HS-5 (cell line): ENCODE data around the gene SRMS.

Source experiments
- DNase-seq: peaks from one replicate; pipeline ENCODE4 v3.0.0-alpha.2; 2012; ENCODE audit warnings: low read depth

SRMS gene

GRCh38 chr20:63538204-63539091, 9.1 kb downstream of the SRMS start:
- no peak for DNase-seq

GRCh38 chr20:63537525-63538203, 9.9 kb downstream of the SRMS start:
- DNase-seq: peak; percentile 82

- DNase-seq: no peak
Observed at GRCh38 chr20:63536997-63537524, 10.5 kb downstream of the SRMS start, which contains the start of gene PTK6. TSS of gene PTK6 (minus strand) at chr20:63537376. CDS start at chr20:63537314, 62 bp downstream.

GRCh38 chr20:63536241-63536977, 11.1 kb downstream of the SRMS start:
- no peak for DNase-seq

- DNase-seq: no peak
Observed at GRCh38 chr20:63534831-63535651, 12.5 kb downstream of the SRMS start.

GRCh38 chr20:63534427-63534830, 13.1 kb downstream of the SRMS start:
- no peak for DNase-seq

- no peak for DNase-seq
Observed at GRCh38 chr20:63533871-63534393, 13.6 kb downstream of the SRMS start.

- DNase-seq: no peak
Observed at GRCh38 chr20:63533388-63533787, 14.2 kb downstream of the SRMS start.

- DNase-seq: no peak
Observed at GRCh38 chr20:63532449-63532971, 15.0 kb downstream of the SRMS start.

GRCh38 chr20:63531686-63532448, 15.7 kb downstream of the SRMS start:
- DNase-seq: no peak

GRCh38 chr20:63530788-63531160, 16.8 kb downstream of the SRMS start:
- no peak for DNase-seq

GRCh38 chr20:63529861-63530787, 17.4 kb downstream of the SRMS start:
- no peak for DNase-seq

- DNase-seq: no peak
Observed at GRCh38 chr20:63529180-63529860, 18.2 kb downstream of the SRMS start.

GRCh38 chr20:63527184-63527583, 20.4 kb downstream of the SRMS start:
- DNase-seq: no peak

- DNase-seq: no peak
Observed at GRCh38 chr20:63525971-63526370, 21.6 kb downstream of the SRMS start.

GRCh38 chr20:63525185-63525584, 22.4 kb downstream of the SRMS start:
- no peak for DNase-seq

- DNase-seq: no peak
Observed at GRCh38 chr20:63522981-63523611, 24.5 kb downstream of the SRMS start.
